ENCODE data around the gene MTFR1L. TPM values are rescaled to one million over a fixed set of nuclear protein-coding genes. Genes with fewer than 3 reads are reported as not detected.

The MTFR1L gene
- total RNA-seq, 1 experiment from 2014 or later: 32.5 TPM

DNA sequence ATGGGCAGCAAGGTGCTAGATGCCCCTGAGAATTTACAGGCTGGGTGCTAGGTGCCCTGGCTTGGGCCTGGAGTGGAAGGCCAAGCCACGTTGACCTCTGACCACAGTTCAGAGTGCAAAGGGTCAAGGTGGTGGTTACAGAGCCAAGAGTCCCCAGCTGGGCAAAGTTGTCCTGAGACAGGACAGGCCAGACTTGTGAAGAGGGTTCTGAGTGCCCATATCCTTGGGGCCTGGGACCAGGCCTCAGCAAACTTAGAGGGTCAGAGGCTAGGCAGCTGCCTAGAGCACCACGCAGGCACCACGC lies 38.7 kb upstream of the MTFR1L start:
- Mint-ChIP-seq H3K9me3 (no peaks in the 10 kb centered on the region), H3K27ac (peak overlapping the region in 1 of 3 experiments; percentile 51; a peak in 2 of 7 replicates), H3K27me3 (ENCODE audit: low read depth) (no peaks in the 10 kb centered on the region; the same call in 1 of the 2 replicates), H3K36me3 (ENCODE audit: insufficient read depth in 1 of 3, low read depth in 3 of 3) (no peaks in the 10 kb centered on the region; a peak in 1 of 7 replicates), H3K4me3 (no peak overlapping the region), H3K4me1 (peaks cover 55 to 67% of the 10 kb centered on the region in 2 experiments)
- Histone ChIP-seq H4K5ac (ENCODE audit: insufficient read length, low read depth, low read length) (no peak overlapping the region), H2BK20ac (ENCODE audit: low read depth, low read length, poor library complexity, severe bottlenecking) (no peak overlapping the region), H2BK120ac (ENCODE audit: low read depth, low read length, poor library complexity, severe bottlenecking) (no peak overlapping the region), H3K9me3 (ENCODE audit: control insufficient read depth, low read depth, low read length) (no peaks in the 10 kb centered on the region), H2BK12ac (ENCODE audit: insufficient read length, low read depth, low read length) (no peak overlapping the region), H3K27ac (ENCODE audit: insufficient read length, low read depth, low read length) (no peak overlapping the region), H3K4me1 (ENCODE audit: insufficient read depth, low read length) (peaks cover 11% of the 10 kb centered on the region; the same call in 1 of the 2 replicates), H3T11ph (ENCODE audit: low read length) (no peak overlapping the region), H3K23ac (ENCODE audit: insufficient read length, low read depth, low read length) (no peak overlapping the region), H2AFZ (ENCODE audit: low read length) (no peak overlapping the region), H3K14ac (ENCODE audit: insufficient read depth, low read length) (no peak overlapping the region), H3K4ac (ENCODE audit: low read depth, low read length) (no peak overlapping the region; the same call in 1 of the 2 replicates), H3K27me3 (ENCODE audit: insufficient read depth, low read length) (no peaks in the 10 kb centered on the region), H2BK15ac (ENCODE audit: low read depth, low read length) (no peak overlapping the region), H2AK5ac (ENCODE audit: insufficient read length, low read length) (no peak overlapping the region), H2BK5ac (ENCODE audit: insufficient read length, low read length) (no peak overlapping the region), H3K56ac (ENCODE audit: insufficient read length, low read depth, low read length) (no peak overlapping the region), H3K4me2 (ENCODE audit: insufficient read depth, insufficient read length, low read length) (no peak overlapping the region), H3K79me1 (ENCODE audit: insufficient read depth, low read depth, low read length, poor library complexity, severe bottlenecking) (no peaks in the 10 kb centered on the region), H3K79me2 (ENCODE audit: insufficient read depth, low read length) (no peaks in the 10 kb centered on the region), H4K8ac (replicated peaks; ENCODE audit: insufficient read length, low read depth, low read length) (no peak overlapping the region), H3K23me2 (ENCODE audit: insufficient read length, low read depth, low read length, poor library complexity, severe bottlenecking) (no peaks in the 10 kb centered on the region), H3K9ac (ENCODE audit: extremely low read depth, insufficient read length, low read length) (no peak overlapping the region), H4K20me1 (ENCODE audit: control insufficient read depth, insufficient read depth, insufficient read length) (no peaks in the 10 kb centered on the region), H3K18ac (ENCODE audit: insufficient read length, low read depth, low read length) (no peak overlapping the region), H4K91ac (ENCODE audit: insufficient read length, low read depth, low read length) (no peak overlapping the region)
- no CpG with 5 or more reads among the region's 3 CpGs for WGBS (ENCODE audit: extremely low coverage, insufficient read length, low lambda C conversion rate)
- TF ChIP-seq, protein P1, sequence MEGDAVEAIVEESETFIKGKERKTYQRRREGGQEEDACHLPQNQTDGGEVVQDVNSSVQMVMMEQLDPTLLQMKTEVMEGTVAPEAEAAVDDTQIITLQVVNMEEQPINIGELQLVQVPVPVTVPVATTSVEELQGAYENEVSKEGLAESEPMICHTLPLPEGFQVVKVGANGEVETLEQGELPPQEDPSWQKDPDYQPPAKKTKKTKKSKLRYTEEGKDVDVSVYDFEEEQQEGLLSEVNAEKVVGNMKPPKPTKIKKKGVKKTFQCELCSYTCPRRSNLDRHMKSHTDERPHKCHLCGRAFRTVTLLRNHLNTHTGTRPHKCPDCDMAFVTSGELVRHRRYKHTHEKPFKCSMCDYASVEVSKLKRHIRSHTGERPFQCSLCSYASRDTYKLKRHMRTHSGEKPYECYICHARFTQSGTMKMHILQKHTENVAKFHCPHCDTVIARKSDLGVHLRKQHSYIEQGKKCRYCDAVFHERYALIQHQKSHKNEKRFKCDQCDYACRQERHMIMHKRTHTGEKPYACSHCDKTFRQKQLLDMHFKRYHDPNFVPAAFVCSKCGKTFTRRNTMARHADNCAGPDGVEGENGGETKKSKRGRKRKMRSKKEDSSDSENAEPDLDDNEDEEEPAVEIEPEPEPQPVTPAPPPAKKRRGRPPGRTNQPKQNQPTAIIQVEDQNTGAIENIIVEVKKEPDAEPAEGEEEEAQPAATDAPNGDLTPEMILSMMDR (conservative IDR thresholded peaks at IDR 0.05): no peak
- DNase-seq: no peak
